IMR-90 (cell line): ENCODE measurements around the gene MRPL51. TPM values are rescaled to one million over a fixed set of nuclear protein-coding genes. Genes with fewer than 3 reads are reported as not detected.

Experiments
- ATAC-seq: fragments of 200-7000 bp; cut with Tn5 transposase; 2 replicates; pipeline ENCODE4 v1.9.1; 2020; ENCODE audit warnings: low read depth, mild to moderate bottlenecking, moderate library complexity
- BruUV-seq: library from RNA; stranded (reverse); fragments of 400-500 nt; replicated peaks from 2 replicates; lab custom pipeline; 2021; lab: Mats Ljungman, UMichigan
- CTCF ChIA-PET: fragments of 300-600 bp; formaldehyde crosslinking; extraction: SDS; loops from one replicate; lab custom pipeline; 2021; ENCODE audit warnings: antibody characterized with exemption; lab: Yijun Ruan, JAX
- POLR2A ChIA-PET: fragments of 300-600 bp; sonication (Branson Sonifier 250); formaldehyde crosslinking; loops from one replicate; lab custom pipeline; 2022; ENCODE audit warnings: antibody characterized with exemption; ENCODE audit not compliant: unreplicated experiment; lab: Charles Lee
- DNase-seq: peaks from one replicate; pipeline ENCODE4 v3.0.0; 2013
- H2AFZ ChIP-seq: replicated peaks from 2 replicates; pipeline ENCODE3; 2013; ENCODE audit warnings: low read length, mild to moderate bottlenecking; ENCODE audit not compliant: poor library complexity
- H2AK5ac ChIP-seq: 2 replicates; pipeline ENCODE4 v1.6.1; 2013; ENCODE audit warnings: low read depth, low read length, inconsistent platforms
- H2AK9ac ChIP-seq: replicated peaks from 2 replicates; pipeline ENCODE3; 2013; ENCODE audit warnings: mild to moderate bottlenecking, low read depth, low read length, moderate library complexity; ENCODE audit not compliant: poor library complexity
- H2BK120ac ChIP-seq: 2 replicates; pipeline ENCODE4 v1.6.1; 2013; ENCODE audit warnings: low read depth, low read length, inconsistent platforms
- H2BK15ac ChIP-seq: 3 replicates; pipeline ENCODE4 v1.6.1; 2013; ENCODE audit warnings: low read depth, low read length, inconsistent platforms
- H2BK20ac ChIP-seq: 2 replicates; pipeline ENCODE4 v1.6.1; 2013; ENCODE audit warnings: low read depth, mild to moderate bottlenecking, inconsistent platforms, low read length, moderate library complexity
- H2BK5ac ChIP-seq: 2 replicates; pipeline ENCODE4 v1.6.1; 2013; ENCODE audit warnings: mild to moderate bottlenecking, low read depth, low read length, inconsistent platforms; ENCODE audit not compliant: poor library complexity, severe bottlenecking
- H3K14ac ChIP-seq: replicated peaks from 2 replicates; pipeline ENCODE4 v1.6.1; 2013; ENCODE audit warnings: low read depth, low read length, inconsistent platforms
- H3K18ac ChIP-seq: 2 replicates; pipeline ENCODE4 v1.6.1; 2013; ENCODE audit warnings: low read depth, low read length, control low read depth
- H3K23ac ChIP-seq: 2 replicates; pipeline ENCODE4 v1.6.1; 2013; ENCODE audit warnings: low read depth, low read length, inconsistent platforms
- H3K27ac ChIP-seq: 2 replicates; pipeline ENCODE4 v1.5.1; 2013; ENCODE audit warnings: mild to moderate bottlenecking, control low read depth, low read length; ENCODE audit not compliant: insufficient read depth
- H3K27me3 ChIP-seq: 2 replicates; pipeline ENCODE4 v1.6.1; 2013; ENCODE audit warnings: low read length; ENCODE audit not compliant: control insufficient read depth, insufficient read depth
- H3K36me3 ChIP-seq: 2 replicates; pipeline ENCODE4 v1.6.1; 2013; ENCODE audit warnings: low read length, mixed read lengths; ENCODE audit not compliant: control insufficient read depth, insufficient read depth
- H3K4ac ChIP-seq: 2 replicates; pipeline ENCODE4 v1.6.1; 2013; ENCODE audit warnings: low read depth, low read length, inconsistent platforms
- H3K4me1 ChIP-seq: 2 replicates; pipeline ENCODE4 v1.6.1; 2013; ENCODE audit warnings: low read length, mixed read lengths; ENCODE audit not compliant: control insufficient read depth, insufficient read depth
- H3K4me2 ChIP-seq: 2 replicates; pipeline ENCODE4 v1.6.1; 2013; ENCODE audit warnings: low read depth, mild to moderate bottlenecking, control low read depth, low read length, moderate library complexity
- H3K4me3 ChIP-seq: 2 replicates; pipeline ENCODE4 v1.5.1; 2013; ENCODE audit warnings: low read depth, mild to moderate bottlenecking, control low read depth, low read length, moderate library complexity; ENCODE audit not compliant: insufficient read depth
- H3K56ac ChIP-seq: 2 replicates; pipeline ENCODE4 v1.6.1; 2013; ENCODE audit warnings: low read length, inconsistent platforms; ENCODE audit not compliant: insufficient read depth; ENCODE audit errors: extremely low read depth
- H3K79me1 ChIP-seq, 2 experiments: 2 replicates each; pipeline ENCODE4 v1.6.1; 2013; ENCODE audit warnings: low read length in 2 of 2, inconsistent platforms in 1 of 2, low read depth in 1 of 2
- H3K9ac ChIP-seq: 2 replicates; pipeline ENCODE4 v1.6.1; 2013; ENCODE audit warnings: low read depth, low read length, control low read depth
- H3K9me1 ChIP-seq: 2 replicates; pipeline ENCODE4 v1.6.1; 2013; ENCODE audit warnings: low read length, inconsistent platforms; ENCODE audit not compliant: insufficient read depth
- H3K9me3 ChIP-seq: 2 replicates; pipeline ENCODE4 v1.6.1; 2013; ENCODE audit warnings: low read length; ENCODE audit not compliant: control insufficient read depth, insufficient read depth
- H4K20me1 ChIP-seq: 2 replicates; pipeline ENCODE4 v1.6.1; 2013; ENCODE audit warnings: low read length, inconsistent platforms; ENCODE audit not compliant: insufficient read depth
- H4K5ac ChIP-seq: 2 replicates; pipeline ENCODE4 v1.6.1; 2013; ENCODE audit warnings: mild to moderate bottlenecking, low read depth, low read length, control low read depth
- H4K8ac ChIP-seq, 2 experiments: 2 replicates each; pipeline ENCODE4 v1.6.1; 2013; ENCODE audit warnings: low read depth in 2 of 2, low read length in 2 of 2, control low read depth in 1 of 2, inconsistent platforms in 1 of 2
- H4K91ac ChIP-seq: 2 replicates; pipeline ENCODE4 v1.6.1; 2013; ENCODE audit warnings: low read depth, low read length, inconsistent platforms; ENCODE audit not compliant: insufficient read depth
- CTCF ChIP-seq: conservative IDR thresholded peaks from 2 replicates; pipeline ENCODE4 v1.5.1; 2012; ENCODE audit warnings: mild to moderate bottlenecking, low read depth, low read length, improper control_type of control experiment
- ELK1 ChIP-seq: fragments of 150-350 bp; IDR thresholded peaks from 2 replicates; pipeline ENCODE4 v1.6.1; 2016; ENCODE audit warnings: low read depth, mild to moderate bottlenecking, low read length, moderate library complexity, borderline replicate concordance
- FOS ChIP-seq: fragments of 150-350 bp; IDR thresholded peaks from 2 replicates; pipeline ENCODE4 v1.6.1; 2016; ENCODE audit warnings: low read depth, low read length
- RAD21 ChIP-seq: IDR thresholded peaks from 2 replicates; pipeline ENCODE4 v1.6.1; 2012; ENCODE audit warnings: low read length, improper control_type of control experiment
- RCOR1 ChIP-seq: IDR thresholded peaks from 2 replicates; pipeline ENCODE4 v1.6.1; 2012; ENCODE audit warnings: mild to moderate bottlenecking, low read length, improper control_type of control experiment; ENCODE audit not compliant: insufficient replicate concordance
- RFX5 ChIP-seq: IDR thresholded peaks from 2 replicates; pipeline ENCODE4 v1.8.0; 2012; ENCODE audit warnings: low read depth, mild to moderate bottlenecking, low read length, moderate library complexity
- WGBS, 2 experiments: methylation state at CpG; one replicate each; pipeline versions ENCODE4 v1.1.5 to v1.1.7; 2013; ENCODE audit warnings: missing lambda C conversion rate in 2 of 2; ENCODE audit not compliant: insufficient read length in 1 of 2; ENCODE audit errors: extremely low coverage in 2 of 2; 5-methylcytosine and 5-hydroxymethylcytosine counted together
- dilution Hi-C: fragments of 300-500 bp; cut with HindIII; formaldehyde crosslinking; loops from one replicate; pipeline ENCODE4 v1.14.3; 2018; ENCODE audit warnings: low sequenced_read_pairs; ENCODE audit not compliant: unreplicated experiment
- in situ Hi-C: fragments of 300-500 bp; cut with MboI; formaldehyde crosslinking; loops from 3 replicates; pipeline ENCODE4 v1.14.3; 2019; ENCODE audit warnings: low sequenced_read_pairs, inconsistent platforms, mixed read lengths
- intact Hi-C: fragments of 100-400 bp; cut with micrococcal nuclease; formaldehyde crosslinking; loops from 2 replicates; pipeline ENCODE4 v1.10.0; 2022
- polyA plus RNA-seq, 3 experiments: library from polyadenylated mRNA; depleted of rRNA; stranded (reverse); fragments of >200 nt; gene quantifications; 2 replicates each; pipeline ENCODE4 v1.2.3, GENCODE V29; 2012; ENCODE audit warnings: low replicate concordance in 1 of 3
- total RNA-seq: library from RNA; depleted of rRNA; stranded (reverse); fragments of >200 nt; gene quantifications from 2 replicates; pipeline ENCODE4 v1.2.3, GENCODE V29; 2012
- TF ChIP-seq, protein P1 (sequence below): fragments of 150-350 bp; IDR thresholded peaks from 2 replicates; pipeline ENCODE4 v1.6.1; 2017; ENCODE audit warnings: mild to moderate bottlenecking, antibody characterized with exemption, low read length, low read depth

MRPL51 gene
- total and polyA plus RNA-seq, 2 of the 4 experiments (the other 2 are of a cell fraction): 80.1 to 160 TPM

- TF ChIP-seq ELK1: no peak
- no peak for TF ChIP-seq RAD21
- TF ChIP-seq RFX5: no peak
- TF ChIP-seq RCOR1: no peak
- TF ChIP-seq FOS: no peak
- TF ChIP-seq CTCF: no peak
- TF ChIP-seq, protein P1, sequence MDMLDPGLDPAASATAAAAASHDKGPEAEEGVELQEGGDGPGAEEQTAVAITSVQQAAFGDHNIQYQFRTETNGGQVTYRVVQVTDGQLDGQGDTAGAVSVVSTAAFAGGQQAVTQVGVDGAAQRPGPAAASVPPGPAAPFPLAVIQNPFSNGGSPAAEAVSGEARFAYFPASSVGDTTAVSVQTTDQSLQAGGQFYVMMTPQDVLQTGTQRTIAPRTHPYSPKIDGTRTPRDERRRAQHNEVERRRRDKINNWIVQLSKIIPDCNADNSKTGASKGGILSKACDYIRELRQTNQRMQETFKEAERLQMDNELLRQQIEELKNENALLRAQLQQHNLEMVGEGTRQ: no peak
- no TSS peak for BruUV-seq
- dilution Hi-C loops: no loop called here
- Histone ChIP-seq H2BK15ac (no peak overlapping the region), H3K56ac (no peak overlapping the region), H2BK120ac (no peak overlapping the region), H2AK5ac (no peak overlapping the region), H3K4me1 (peaks cover 2% of the 10 kb centered on the region; the same call in 1 of the 2 replicates), H3K9ac (no peak overlapping the region), H3K23ac (no peak overlapping the region), H2AK9ac (no peak overlapping the region), H3K9me3 (no peaks in the 10 kb centered on the region), H3K18ac (no peak overlapping the region), H3K4ac (no peak overlapping the region), H3K79me1 (no peaks in the 10 kb centered on the region), H2AFZ (no peak overlapping the region), H4K8ac (no peak overlapping the region), H3K4me2 (no peak overlapping the region), H3K4me3 (no peak overlapping the region), H3K27me3 (no peaks in the 10 kb centered on the region), H2BK20ac (no peak overlapping the region), H3K9me1 (0 out of 2 replicates have a peak, but pooled peaks cover 2% of the 10 kb centered on the region), H4K20me1 (no peaks in the 10 kb centered on the region), H3K27ac (no peak overlapping the region), H4K91ac (no peak overlapping the region), H2BK5ac (no peak overlapping the region), H3K36me3 (peaks cover 15% of the 10 kb centered on the region), H3K14ac (no peak overlapping the region), H4K5ac (no peak overlapping the region)
- in situ Hi-C loops: no loop called here
- ATAC-seq (no peak), DNase-seq (no peak)
- 60% methylated on average over 1 of the region's 9 CpGs; no CpG with 5 or more reads in 1 of the 2 experiments for WGBS, 2 experiments
- intact Hi-C loops: no loop called here
- POLR2A ChIA-PET: no interaction called here
- CTCF ChIA-PET: interaction anchor here (1.0 kb wide), 1 partner anchor 22 kb away, joined by 3 read pairs; no protein-coding TSS in a partner anchor
Measured at GRCh38 chr12:6443361-6443983, 49.6 kb downstream of the MRPL51 start.
